ENCODE measurements around the gene RWDD4.

The RWDD4 gene

GRCh38 chr4:183659029-183659871, at the start of gene RWDD4, which contains the start of gene TRAPPC11:
Gene RWDD4 (minus strand): TSS chr4:183659185. CDS start chr4:183658952, 233 bp downstream.
Gene TRAPPC11 (plus strand): TSS chr4:183659293. CDS start chr4:183663868, 4,575 bp downstream.
- DNase-seq (ENCODE audit: low spot score): peak; percentile 99

- no peak for DNase-seq (ENCODE audit: low spot score)
Observed at GRCh38 chr4:183702492-183702891, 43.5 kb upstream of the RWDD4 start.

- no peak for DNase-seq (ENCODE audit: low spot score)
Observed at GRCh38 chr4:183700407-183700806, 41.4 kb upstream of the RWDD4 start.

GRCh38 chr4:183698909-183699308, 39.9 kb upstream of the RWDD4 start:
- DNase-seq (ENCODE audit: low spot score): no peak

GRCh38 chr4:183691897-183692296, 32.9 kb upstream of the RWDD4 start:
- no peak for DNase-seq (ENCODE audit: low spot score)

- DNase-seq (ENCODE audit: low spot score): no peak
Observed at GRCh38 chr4:183691006-183691405, 32.0 kb upstream of the RWDD4 start.

GRCh38 chr4:183688216-183688615, 29.2 kb upstream of the RWDD4 start:
- DNase-seq (ENCODE audit: low spot score): no peak

- no peak for DNase-seq (ENCODE audit: low spot score)
Observed at GRCh38 chr4:183686461-183686860, 27.5 kb upstream of the RWDD4 start.

- no peak for DNase-seq (ENCODE audit: low spot score)
Observed at GRCh38 chr4:183681119-183681518, 22.1 kb upstream of the RWDD4 start.

GRCh38 chr4:183675625-183676024, 16.6 kb upstream of the RWDD4 start:
- DNase-seq (ENCODE audit: low spot score): no peak

GRCh38 chr4:183674153-183674552, 15.2 kb upstream of the RWDD4 start:
- DNase-seq (ENCODE audit: low spot score): no peak

GRCh38 chr4:183670960-183671555, 12.1 kb upstream of the RWDD4 start:
- DNase-seq (ENCODE audit: low spot score): no peak

- DNase-seq (ENCODE audit: low spot score): no peak
Observed at GRCh38 chr4:183670251-183670650, 11.3 kb upstream of the RWDD4 start.

- no peak for DNase-seq (ENCODE audit: low spot score)
Observed at GRCh38 chr4:183666088-183666487, 7.1 kb upstream of the RWDD4 start.

GRCh38 chr4:183659872-183660242, 872 bp upstream of the RWDD4 start:
- peak; percentile 11 for DNase-seq (ENCODE audit: low spot score)

GRCh38 chr4:183658362-183659028, 490 bp downstream of the RWDD4 start:
- DNase-seq (ENCODE audit: low spot score): no peak

- DNase-seq (ENCODE audit: low spot score): no peak
Observed at GRCh38 chr4:183657564-183657963, 1.4 kb downstream of the RWDD4 start.

- DNase-seq (ENCODE audit: low spot score): no peak
Observed at GRCh38 chr4:183645326-183645725, 13.7 kb downstream of the RWDD4 start.

- no peak for DNase-seq (ENCODE audit: low spot score)
Observed at GRCh38 chr4:183639291-183639690, 19.7 kb downstream of the RWDD4 start.

- DNase-seq (ENCODE audit: low spot score): no peak
Observed at GRCh38 chr4:183638436-183638835, 20.5 kb downstream of the RWDD4 start.

GRCh38 chr4:183637461-183637860, 21.5 kb downstream of the RWDD4 start:
- no peak for DNase-seq (ENCODE audit: low spot score)

GRCh38 chr4:183636923-183637322, 22.1 kb downstream of the RWDD4 start:
- no peak for DNase-seq (ENCODE audit: low spot score)

GRCh38 chr4:183636503-183636902, 22.5 kb downstream of the RWDD4 start:
- DNase-seq (ENCODE audit: low spot score): no peak
